ENCODE measurements around the gene PARK7.

The PARK7 gene

DNA sequence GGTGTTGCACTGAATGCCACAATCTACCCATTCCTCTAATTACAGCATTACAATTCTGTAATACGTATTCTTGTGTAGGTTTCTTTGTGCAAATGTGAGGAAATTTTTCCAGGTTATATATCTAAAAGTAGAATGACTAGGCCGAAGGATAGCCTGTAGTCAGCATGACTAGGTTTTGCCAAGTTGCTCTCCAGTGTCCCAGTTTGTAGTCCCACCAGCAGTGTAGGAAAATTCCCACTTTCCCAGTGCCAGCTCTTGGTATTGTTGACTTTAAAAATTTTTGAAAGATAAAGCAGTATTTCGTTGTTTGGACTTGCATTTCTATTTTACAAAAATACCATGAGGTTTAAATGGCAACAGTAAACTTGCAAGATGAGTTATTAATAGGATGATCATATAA lies 3.0 kb downstream of the PARK7 start:
- peaks cover 18% of the 10 kb centered on the region; the same call in 1 of the 2 replicates for H3K36me3 ChIP-seq (ENCODE audit: insufficient read depth)
- peaks cover 52% of the 10 kb centered on the region for H3K79me2 ChIP-seq (ENCODE audit: insufficient read depth, low read depth)
- no peak overlapping the region for H2AFZ ChIP-seq (ENCODE audit: low read depth)
- no peak overlapping the region for H3K27ac ChIP-seq
- H3K27me3 ChIP-seq (ENCODE audit: insufficient read depth, low read depth): no peaks in the 10 kb centered on the region
- no peak overlapping the region for H3K9ac ChIP-seq
- TF ChIP-seq, protein P1, sequence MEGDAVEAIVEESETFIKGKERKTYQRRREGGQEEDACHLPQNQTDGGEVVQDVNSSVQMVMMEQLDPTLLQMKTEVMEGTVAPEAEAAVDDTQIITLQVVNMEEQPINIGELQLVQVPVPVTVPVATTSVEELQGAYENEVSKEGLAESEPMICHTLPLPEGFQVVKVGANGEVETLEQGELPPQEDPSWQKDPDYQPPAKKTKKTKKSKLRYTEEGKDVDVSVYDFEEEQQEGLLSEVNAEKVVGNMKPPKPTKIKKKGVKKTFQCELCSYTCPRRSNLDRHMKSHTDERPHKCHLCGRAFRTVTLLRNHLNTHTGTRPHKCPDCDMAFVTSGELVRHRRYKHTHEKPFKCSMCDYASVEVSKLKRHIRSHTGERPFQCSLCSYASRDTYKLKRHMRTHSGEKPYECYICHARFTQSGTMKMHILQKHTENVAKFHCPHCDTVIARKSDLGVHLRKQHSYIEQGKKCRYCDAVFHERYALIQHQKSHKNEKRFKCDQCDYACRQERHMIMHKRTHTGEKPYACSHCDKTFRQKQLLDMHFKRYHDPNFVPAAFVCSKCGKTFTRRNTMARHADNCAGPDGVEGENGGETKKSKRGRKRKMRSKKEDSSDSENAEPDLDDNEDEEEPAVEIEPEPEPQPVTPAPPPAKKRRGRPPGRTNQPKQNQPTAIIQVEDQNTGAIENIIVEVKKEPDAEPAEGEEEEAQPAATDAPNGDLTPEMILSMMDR (conservative IDR thresholded peaks at IDR 0.05; ENCODE audit: low read depth, low read length): no peak
- H3K4me1 ChIP-seq (ENCODE audit: low read depth, poor library complexity, severe bottlenecking): peaks cover 30% of the 10 kb centered on the region
- H3K4me3 ChIP-seq (IDR thresholded peaks at IDR 0.05; ENCODE audit: insufficient read depth, low read depth, low read length): no peak overlapping the region
- no peak overlapping the region for H3K4me2 ChIP-seq
- H4K20me1 ChIP-seq (ENCODE audit: insufficient read depth): no peaks in the 10 kb centered on the region

DNA sequence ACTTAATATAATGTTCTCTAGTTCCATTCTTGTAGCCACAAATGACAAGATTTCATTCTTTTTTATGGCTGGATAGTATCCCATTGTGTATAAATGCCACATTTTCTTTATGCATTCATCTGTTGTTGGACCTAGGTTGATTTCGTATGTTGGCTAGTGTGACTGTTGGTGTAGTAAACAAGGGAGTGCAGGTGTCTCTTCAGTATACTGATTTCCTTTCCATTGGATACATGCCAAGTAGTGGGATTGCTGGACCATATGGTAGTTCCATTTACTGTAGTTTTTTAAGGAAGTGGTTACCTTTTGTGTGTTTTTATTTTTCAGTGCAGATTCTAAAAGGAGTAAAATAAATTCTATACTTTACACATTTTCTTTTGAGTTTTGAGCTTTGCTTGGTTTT lies 5.7 kb downstream of the PARK7 start:
- peaks cover 23% of the 10 kb centered on the region for H3K4me1 ChIP-seq (ENCODE audit: low read depth, poor library complexity, severe bottlenecking)
- H3K36me3 ChIP-seq (ENCODE audit: insufficient read depth): peaks cover 28% of the 10 kb centered on the region; the same call in 1 of the 2 replicates
- TF ChIP-seq, protein P1 (conservative IDR thresholded peaks at IDR 0.05; ENCODE audit: low read depth, low read length): no peak
- H2AFZ ChIP-seq (ENCODE audit: low read depth): no peak overlapping the region
- H3K4me2 ChIP-seq: no peak overlapping the region
- H3K79me2 ChIP-seq (ENCODE audit: insufficient read depth, low read depth): peaks cover 48% of the 10 kb centered on the region
- no peak overlapping the region for H3K27ac ChIP-seq
- H4K20me1 ChIP-seq (ENCODE audit: insufficient read depth): no peaks in the 10 kb centered on the region
- no peak overlapping the region for H3K4me3 ChIP-seq (IDR thresholded peaks at IDR 0.05; ENCODE audit: insufficient read depth, low read depth, low read length)
- no peaks in the 10 kb centered on the region for H3K27me3 ChIP-seq (ENCODE audit: insufficient read depth, low read depth)
- no peak overlapping the region for H3K9ac ChIP-seq

DNA sequence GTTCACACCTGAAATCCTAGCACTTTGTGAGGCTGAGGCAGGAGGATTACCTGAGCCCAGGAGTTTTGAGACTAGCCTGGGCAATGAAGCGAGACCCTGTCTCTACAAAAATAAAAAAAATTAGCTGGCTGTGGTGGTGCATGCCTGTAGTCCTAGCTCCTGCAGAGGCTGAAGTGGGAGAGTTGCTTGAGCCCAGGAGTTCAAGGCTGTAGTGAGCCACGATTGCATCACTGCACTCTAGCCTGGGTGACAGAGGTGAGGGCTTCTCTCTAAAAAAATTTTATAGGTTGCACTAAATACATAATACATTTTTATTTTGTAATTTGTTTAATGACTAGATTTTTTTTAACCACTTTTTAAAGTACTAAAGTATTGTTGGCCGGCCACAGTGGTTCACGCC lies 6.1 kb downstream of the PARK7 start:
- TF ChIP-seq, protein P1 (conservative IDR thresholded peaks at IDR 0.05; ENCODE audit: low read depth, low read length): no peak
- H3K27me3 ChIP-seq (ENCODE audit: insufficient read depth, low read depth): no peaks in the 10 kb centered on the region
- H4K20me1 ChIP-seq (ENCODE audit: insufficient read depth): no peaks in the 10 kb centered on the region
- peaks cover 43% of the 10 kb centered on the region for H3K79me2 ChIP-seq (ENCODE audit: insufficient read depth, low read depth)
- no peak overlapping the region for H3K9ac ChIP-seq
- no peak overlapping the region for H3K4me3 ChIP-seq (IDR thresholded peaks at IDR 0.05; ENCODE audit: insufficient read depth, low read depth, low read length)
- peaks cover 28% of the 10 kb centered on the region; the same call in 1 of the 2 replicates for H3K36me3 ChIP-seq (ENCODE audit: insufficient read depth)
- no peak overlapping the region for H3K27ac ChIP-seq
- no peak overlapping the region for H2AFZ ChIP-seq (ENCODE audit: low read depth)
- peaks cover 19% of the 10 kb centered on the region for H3K4me1 ChIP-seq (ENCODE audit: low read depth, poor library complexity, severe bottlenecking)
- no peak overlapping the region for H3K4me2 ChIP-seq

- Histone ChIP-seq H2AFZ (ENCODE audit: low read depth) (no peak overlapping the region), H3K79me2 (ENCODE audit: insufficient read depth, low read depth) (peaks cover 23% of the 10 kb centered on the region; the same call in 1 of the 2 replicates), H3K4me3 (IDR thresholded peaks at IDR 0.05; ENCODE audit: insufficient read depth, low read depth, low read length) (no peak overlapping the region), H3K4me1 (ENCODE audit: low read depth, poor library complexity, severe bottlenecking) (peaks cover 6% of the 10 kb centered on the region), H3K27ac (no peak overlapping the region), H3K27me3 (ENCODE audit: insufficient read depth, low read depth) (no peaks in the 10 kb centered on the region), H4K20me1 (ENCODE audit: insufficient read depth) (no peaks in the 10 kb centered on the region), H3K9ac (no peak overlapping the region), H3K4me2 (no peak overlapping the region), H3K36me3 (ENCODE audit: insufficient read depth) (peaks cover 23% of the 10 kb centered on the region; the same call in 1 of the 2 replicates)
- TF ChIP-seq, protein P1 (conservative IDR thresholded peaks at IDR 0.05; ENCODE audit: low read depth, low read length): no peak
Measured at GRCh38 chr1:7970246-7970645, 8.7 kb downstream of the PARK7 start.

Data from KMS-11 (cell line).